Neuronal stem cell (in vitro differentiated cells): ENCODE results near the gene DNAH3.

Experiments
- DNase-seq: peaks from one replicate; pipeline ENCODE4 v3.0.0-alpha.2; 2013; ENCODE audit warnings: low spot score
- H2AFZ ChIP-seq: one replicate; pipeline ENCODE4 v1.6.1; 2013; ENCODE audit warnings: mild to moderate bottlenecking, low read length, inconsistent platforms
- H2AK5ac ChIP-seq: 2 replicates; pipeline ENCODE4 v1.6.1; 2013; ENCODE audit warnings: low read depth, mild to moderate bottlenecking, inconsistent platforms, low read length, moderate library complexity, mixed read lengths
- H2BK120ac ChIP-seq: 2 replicates; pipeline ENCODE4 v1.6.1; 2013; ENCODE audit warnings: low read depth, mild to moderate bottlenecking, inconsistent platforms, low read length, moderate library complexity, mixed read lengths
- H2BK12ac ChIP-seq: one replicate; pipeline ENCODE4 v1.6.1; 2013; ENCODE audit warnings: low read length, inconsistent platforms
- H2BK15ac ChIP-seq: 2 replicates; pipeline ENCODE4 v1.6.1; 2013; ENCODE audit warnings: mild to moderate bottlenecking, low read length, inconsistent platforms, mixed read lengths
- H2BK5ac ChIP-seq: one replicate; pipeline ENCODE4 v1.6.1; 2013; ENCODE audit warnings: inconsistent platforms, mild to moderate bottlenecking, low read length, moderate library complexity
- H3K14ac ChIP-seq: one replicate; pipeline ENCODE4 v1.6.1; 2013; ENCODE audit warnings: low read length, inconsistent platforms
- H3K18ac ChIP-seq: 2 replicates; pipeline ENCODE4 v1.6.1; 2013; ENCODE audit warnings: low read length, inconsistent platforms
- H3K23ac ChIP-seq: 2 replicates; pipeline ENCODE4 v1.6.1; 2013; ENCODE audit warnings: low read depth, mild to moderate bottlenecking, mixed read lengths, low read length, inconsistent platforms; ENCODE audit not compliant: poor library complexity
- H3K27ac ChIP-seq: replicated peaks from 3 replicates; pipeline ENCODE4 v1.5.1; 2013; ENCODE audit warnings: low read length, inconsistent platforms
- H3K27me3 ChIP-seq, 3 experiments: 2 replicates each; pipeline ENCODE4 v1.6.1; 2013; ENCODE audit warnings: low read length in 3 of 3, mild to moderate bottlenecking in 2 of 3, inconsistent platforms in 1 of 3, low read depth in 1 of 3, mixed read lengths in 1 of 3, moderate library complexity in 1 of 3; ENCODE audit not compliant: control insufficient read depth in 3 of 3, insufficient read depth in 3 of 3
- H3K36me3 ChIP-seq, 2 donors: replicated peaks in 1 of 2; 2 replicates each; pipeline ENCODE4 v1.6.1; 2013; ENCODE audit warnings: low read length in 2 of 2; ENCODE audit not compliant: control insufficient read depth in 2 of 2, insufficient read depth in 2 of 2
- H3K4ac ChIP-seq: 2 replicates; pipeline ENCODE4 v1.6.1; 2013; ENCODE audit warnings: inconsistent platforms, mild to moderate bottlenecking, low read length, moderate library complexity
- H3K4me1 ChIP-seq, 2 donors: 1 replicate in 1 of 2; 2 replicates in 1 of 2; pipeline ENCODE4 v1.6.1; 2013; ENCODE audit warnings: low read length in 2 of 2, low read depth in 1 of 2; ENCODE audit not compliant: control insufficient read depth in 2 of 2, insufficient read depth in 1 of 2
- H3K4me2 ChIP-seq: one replicate; pipeline ENCODE4 v1.6.1; 2013; ENCODE audit warnings: mild to moderate bottlenecking, low read length, inconsistent platforms; ENCODE audit not compliant: insufficient read depth, poor library complexity, severe bottlenecking
- H3K4me3 ChIP-seq, 2 donors: 2 replicates each; pipeline ENCODE4 v1.5.1; 2013; ENCODE audit warnings: low read length in 2 of 2, mild to moderate bottlenecking in 2 of 2, inconsistent platforms in 1 of 2, moderate library complexity in 1 of 2
- H3K79me1 ChIP-seq: one replicate; pipeline ENCODE4 v1.6.1; 2013; ENCODE audit warnings: low read depth, mild to moderate bottlenecking, inconsistent platforms, low read length, moderate library complexity
- H3K9ac ChIP-seq: one replicate; pipeline ENCODE4 v1.6.1; 2013; ENCODE audit warnings: mild to moderate bottlenecking, low read depth, low read length, inconsistent platforms; ENCODE audit not compliant: poor library complexity
- H3K9me3 ChIP-seq, 2 donors: replicated peaks in 1 of 2; 2 replicates each; pipeline versions ENCODE3 to v1.6.1; 2013; ENCODE audit warnings: low read length in 2 of 2, mild to moderate bottlenecking in 2 of 2, inconsistent platforms in 1 of 2, low read depth in 1 of 2, mixed read lengths in 1 of 2, moderate library complexity in 1 of 2; ENCODE audit not compliant: control insufficient read depth in 2 of 2, insufficient read depth in 1 of 2
- H4K8ac ChIP-seq: one replicate; pipeline ENCODE4 v1.6.1; 2013; ENCODE audit warnings: low read depth, mild to moderate bottlenecking, inconsistent platforms, low read length, moderate library complexity
- H4K91ac ChIP-seq: one replicate; pipeline ENCODE4 v1.6.1; 2013; ENCODE audit warnings: low read length, low read depth, mild to moderate bottlenecking, inconsistent platforms; ENCODE audit not compliant: poor library complexity
- WGBS, 2 donors: extraction: QIAGEN DNeasy Blood & Tissue Kit; methylation state at CpG; one replicate each; pipeline ENCODE4 v1.1.7; 2013; ENCODE audit warnings: missing lambda C conversion rate in 2 of 2, mixed read lengths in 1 of 2; ENCODE audit not compliant: insufficient read length in 2 of 2, insufficient replicate concordance in 1 of 2; ENCODE audit errors: extremely low coverage in 2 of 2; 5-methylcytosine and 5-hydroxymethylcytosine counted together

Gene DNAH3

GRCh38 chr16:21163576-21163975 lies 12.9 kb upstream of the DNAH3 start:
- H2BK120ac ChIP-seq = no peak overlapping the region
- no peaks in the 10 kb centered on the region for H3K79me1 ChIP-seq
- whole genome bisulfite sequencing, 2 donors = no CpG with 5 or more reads among the region's 4 CpGs
- H4K8ac ChIP-seq = no peak overlapping the region
- H3K27ac ChIP-seq = no peak overlapping the region
- H2BK5ac ChIP-seq = no peak overlapping the region
- H3K36me3 ChIP-seq = peaks cover 8 to 57% of the 10 kb centered on the region in 2 donors
- H3K4me2 ChIP-seq = no peak overlapping the region
- no peak overlapping the region for H3K14ac ChIP-seq
- H3K27me3 ChIP-seq = no peaks in the 10 kb centered on the region
- no peak overlapping the region for H3K4ac ChIP-seq
- no peak overlapping the region for H2AFZ ChIP-seq
- no peak overlapping the region for H4K91ac ChIP-seq
- H3K4me1 ChIP-seq = peaks cover 2 to 3% of the 10 kb centered on the region in 2 donors
- no peak overlapping the region for H3K9ac ChIP-seq
- H2BK15ac ChIP-seq = no peak overlapping the region
- no peak overlapping the region for H2BK12ac ChIP-seq
- no peak overlapping the region for H2AK5ac ChIP-seq
- DNase-seq = no peak
- no peaks in the 10 kb centered on the region for H3K9me3 ChIP-seq
- H3K23ac ChIP-seq = no peak overlapping the region
- H3K18ac ChIP-seq = no peak overlapping the region
- H3K4me3 ChIP-seq = no peak overlapping the region

- H2AK5ac ChIP-seq = no peak overlapping the region
- H2BK120ac ChIP-seq = no peak overlapping the region
- no CpG with 5 or more reads among the region's 7 CpGs for WGBS, 2 donors
- peaks cover 8 to 57% of the 10 kb centered on the region in 2 donors for H3K36me3 ChIP-seq
- H3K4ac ChIP-seq = no peak overlapping the region
- H3K23ac ChIP-seq = no peak overlapping the region
- H4K8ac ChIP-seq = no peak overlapping the region
- no peaks in the 10 kb centered on the region for H3K27me3 ChIP-seq
- no peak overlapping the region for H3K27ac ChIP-seq
- H3K9ac ChIP-seq = no peak overlapping the region
- DNase-seq = no peak
- H3K14ac ChIP-seq = no peak overlapping the region
- H3K9me3 ChIP-seq = no peaks in the 10 kb centered on the region
- H3K4me1 ChIP-seq = peaks cover 2 to 6% of the 10 kb centered on the region in 2 donors
- H2BK5ac ChIP-seq = no peak overlapping the region
- H2AFZ ChIP-seq = no peak overlapping the region
- no peak overlapping the region for H2BK12ac ChIP-seq
- H3K79me1 ChIP-seq = no peaks in the 10 kb centered on the region
- H2BK15ac ChIP-seq = no peak overlapping the region
- no peak overlapping the region for H3K4me3 ChIP-seq
- no peak overlapping the region for H4K91ac ChIP-seq
- H3K4me2 ChIP-seq = no peak overlapping the region
- H3K18ac ChIP-seq = no peak overlapping the region
Observed at GRCh38 chr16:21162661-21163151, 12.1 kb upstream of the DNAH3 start.

- Histone ChIP-seq H3K79me1 (no peaks in the 10 kb centered on the region), H3K4ac (no peak overlapping the region), H2BK5ac (no peak overlapping the region), H3K27ac (no peak overlapping the region), H2BK120ac (no peak overlapping the region), H2BK12ac (no peak overlapping the region), H3K14ac (no peak overlapping the region), H4K8ac (no peak overlapping the region), H4K91ac (no peak overlapping the region), H3K18ac (no peak overlapping the region), H2AK5ac (no peak overlapping the region), H3K4me2 (no peak overlapping the region), H3K9ac (no peak overlapping the region), H3K23ac (no peak overlapping the region), H3K4me3 (no peak overlapping the region), H3K36me3 (peaks cover 5 to 49% of the 10 kb centered on the region in 2 donors), H3K27me3 (no peaks in the 10 kb centered on the region), H2BK15ac (no peak overlapping the region), H3K4me1 (peaks cover 3 to 6% of the 10 kb centered on the region in 2 donors), H3K9me3 (no peaks in the 10 kb centered on the region), H2AFZ (no peak overlapping the region)
- DNase-seq = no peak
- no CpG with 5 or more reads among the region's 2 CpGs for WGBS, 2 donors
Observed at GRCh38 chr16:21161211-21161610, 10.6 kb upstream of the DNAH3 start.

- Histone ChIP-seq H3K79me1 (no peaks in the 10 kb centered on the region), H3K18ac (no peak overlapping the region), H2BK12ac (no peak overlapping the region), H2BK15ac (no peak overlapping the region), H3K9me3 (no peaks in the 10 kb centered on the region), H2BK120ac (no peak overlapping the region), H3K9ac (no peak overlapping the region), H2AK5ac (no peak overlapping the region), H3K4me2 (no peak overlapping the region), H3K4me1 (peaks cover 3 to 6% of the 10 kb centered on the region in 2 donors), H3K36me3 (peaks cover 5 to 45% of the 10 kb centered on the region in 2 donors), H3K23ac (no peak overlapping the region), H4K91ac (no peak overlapping the region), H4K8ac (no peak overlapping the region), H3K4me3 (no peak overlapping the region), H2AFZ (no peak overlapping the region), H3K14ac (no peak overlapping the region), H3K4ac (no peak overlapping the region), H3K27me3 (no peaks in the 10 kb centered on the region), H3K27ac (no peak overlapping the region), H2BK5ac (no peak overlapping the region)
- no CpG with 5 or more reads among the region's 1 CpG for WGBS, 2 donors
- DNase-seq = no peak
Observed at GRCh38 chr16:21160276-21160675, 9.6 kb upstream of the DNAH3 start.
